ENCODE data around the gene NPR1.
"Not testable (repeated sequence)": the region's sequence is repeated elsewhere in the genome, so short reads cannot be mapped to it uniquely, and the experiment has no call there.

Gene NPR1

DNA sequence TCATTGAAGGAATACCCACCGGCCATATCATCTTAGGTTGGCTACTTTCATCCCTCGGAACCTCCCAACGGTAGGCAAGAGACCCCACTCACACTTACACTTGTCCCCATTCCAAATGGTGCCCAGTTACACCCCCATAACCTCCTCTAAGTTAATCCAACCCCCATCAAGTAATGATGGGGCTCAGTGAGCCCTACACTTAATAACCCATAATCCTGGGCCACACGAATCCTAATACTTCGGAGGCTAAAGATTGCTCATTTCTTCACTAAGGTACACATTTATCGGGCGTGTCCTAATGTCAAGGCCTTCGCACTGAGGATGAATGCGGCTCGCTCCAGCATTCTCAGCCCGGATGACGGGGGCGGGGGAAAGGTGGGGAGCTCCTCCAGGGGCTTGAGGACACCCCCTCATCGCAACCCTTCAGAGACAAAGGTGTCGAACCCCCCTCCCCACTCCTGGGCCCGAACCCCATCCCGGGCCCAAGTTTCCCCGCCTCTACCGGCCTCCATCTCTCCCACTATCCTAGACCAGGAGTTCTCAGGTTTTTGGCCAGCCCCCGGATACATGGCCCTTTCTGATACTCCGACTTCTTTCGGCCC is 8.1 kb upstream of the NPR1 start:
- Histone ChIP-seq H3K9ac (ENCODE audit: low read length) (peak overlapping the region; percentile 98), H3K27ac (ENCODE audit: low read length) (peak overlapping the region; percentile 89), H3K36me3 (ENCODE audit: control insufficient read depth, low read depth, low read length) (peaks cover 45% of the 10 kb centered on the region), H3K9me3 (ENCODE audit: control insufficient read depth, low read depth, low read length) (no peaks in the 10 kb centered on the region), H3K4me1 (ENCODE audit: control insufficient read depth, low read depth, low read length) (peaks cover 6% of the 10 kb centered on the region), H3K27me3 (ENCODE audit: control insufficient read depth, insufficient read depth, low read length) (no peaks in the 10 kb centered on the region), H3K4me3 (ENCODE audit: low read length) (peak overlapping the region; percentile 96)

DNA sequence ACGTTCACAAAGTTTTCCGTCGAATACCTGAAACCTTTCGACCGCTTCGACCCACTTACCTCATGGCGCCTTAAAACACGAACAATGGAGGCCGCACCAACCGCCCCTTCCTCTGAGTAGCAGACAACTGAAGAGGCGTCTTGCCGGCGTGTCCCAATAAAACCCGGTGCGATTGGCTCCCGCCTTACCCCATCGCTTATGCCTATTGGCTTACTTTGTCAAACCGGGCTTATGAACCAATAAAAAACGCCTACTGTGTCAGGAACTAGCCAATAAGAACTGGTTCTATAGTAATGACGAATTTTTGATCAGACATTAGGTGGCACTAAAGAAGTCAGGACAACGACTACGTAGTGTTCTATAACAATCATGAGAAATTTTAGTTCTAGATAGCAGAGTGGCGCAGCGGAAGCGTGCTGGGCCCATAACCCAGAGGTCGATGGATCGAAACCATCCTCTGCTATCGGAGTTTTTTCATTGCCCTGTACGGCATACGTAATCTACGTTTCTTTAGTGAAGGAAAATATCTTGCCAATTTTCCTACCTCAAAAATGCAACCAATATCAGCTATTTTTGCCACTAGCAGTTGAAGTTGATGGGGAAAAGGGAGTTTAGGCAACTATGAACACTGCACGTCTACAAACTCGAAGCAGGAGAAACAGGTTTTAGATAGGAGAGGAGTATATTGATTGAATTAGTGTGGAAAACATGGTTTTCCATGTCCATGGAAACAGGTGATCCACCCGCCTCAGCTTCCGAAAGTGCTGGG is 7.4 kb upstream of the NPR1 start, which contains the start of gene ILF2:
TSS of gene ILF2 (minus strand) at position 135 of the 769 bp plus-strand sequence. CDS start at position 64, 71 bp downstream.
- Histone ChIP-seq H3K27me3 (ENCODE audit: control insufficient read depth, insufficient read depth, low read length) (no peaks in the 10 kb centered on the region), H3K27ac (ENCODE audit: low read length) (peak within 1 kb of the TSS; percentile 89), H3K9ac (ENCODE audit: low read length) (peak within 1 kb of the TSS; percentile 98), H3K9me3 (ENCODE audit: control insufficient read depth, low read depth, low read length) (no peaks in the 10 kb centered on the region), H3K4me1 (ENCODE audit: control insufficient read depth, low read depth, low read length) (peaks cover 6% of the 10 kb centered on the region), H3K36me3 (ENCODE audit: control insufficient read depth, low read depth, low read length) (peaks cover 38% of the 10 kb centered on the region), H3K4me3 (ENCODE audit: low read length) (peak within 1 kb of the TSS; percentile 96)

DNA sequence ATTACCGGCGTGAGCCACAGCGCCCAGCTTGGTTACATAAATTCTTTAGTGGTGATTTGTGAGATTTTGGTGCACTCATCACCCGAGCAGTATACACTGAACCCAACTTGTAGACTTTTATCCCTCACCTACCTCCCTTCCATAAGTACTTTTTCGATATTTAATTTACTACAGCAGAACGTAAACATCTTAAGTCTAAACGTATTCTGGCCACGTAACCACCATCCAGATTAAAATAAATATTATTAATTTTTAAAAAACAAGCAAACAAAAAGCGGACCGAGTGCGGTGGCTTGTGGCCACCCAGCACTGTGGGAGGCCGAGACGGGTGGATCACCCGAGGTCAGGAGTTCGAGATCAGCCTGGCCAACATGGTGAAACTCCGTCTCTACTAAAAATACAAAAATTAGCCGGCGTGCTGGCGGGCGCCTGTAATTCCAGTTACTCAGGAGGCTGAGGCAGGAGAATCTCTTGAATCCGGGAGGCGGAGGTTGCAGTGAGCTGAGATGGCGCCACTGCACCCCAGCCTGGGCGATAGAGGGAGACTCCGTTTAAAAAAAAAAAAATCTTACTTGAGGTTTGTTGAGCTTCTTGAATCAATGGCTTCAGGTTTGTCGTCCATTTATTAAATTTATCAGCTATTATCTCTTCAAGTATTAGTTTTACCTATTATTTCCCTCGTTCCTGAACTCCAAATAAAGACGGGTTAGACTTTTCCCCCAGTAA is 6.7 kb upstream of the NPR1 start:
- H3K9ac ChIP-seq (ENCODE audit: low read length): peak overlapping the region; percentile 75
- H3K4me1 ChIP-seq (ENCODE audit: control insufficient read depth, low read depth, low read length); H3K9me3 ChIP-seq (ENCODE audit: control insufficient read depth, low read depth, low read length); H3K27me3 ChIP-seq (ENCODE audit: control insufficient read depth, insufficient read depth, low read length): not testable (repeated sequence)
- peak overlapping the region; percentile 6 for H3K27ac ChIP-seq (ENCODE audit: low read length)
- H3K36me3 ChIP-seq (ENCODE audit: control insufficient read depth, low read depth, low read length): peaks cover 31% of the 10 kb centered on the region
- H3K4me3 ChIP-seq (ENCODE audit: low read length): peak overlapping the region; percentile 59

DNA sequence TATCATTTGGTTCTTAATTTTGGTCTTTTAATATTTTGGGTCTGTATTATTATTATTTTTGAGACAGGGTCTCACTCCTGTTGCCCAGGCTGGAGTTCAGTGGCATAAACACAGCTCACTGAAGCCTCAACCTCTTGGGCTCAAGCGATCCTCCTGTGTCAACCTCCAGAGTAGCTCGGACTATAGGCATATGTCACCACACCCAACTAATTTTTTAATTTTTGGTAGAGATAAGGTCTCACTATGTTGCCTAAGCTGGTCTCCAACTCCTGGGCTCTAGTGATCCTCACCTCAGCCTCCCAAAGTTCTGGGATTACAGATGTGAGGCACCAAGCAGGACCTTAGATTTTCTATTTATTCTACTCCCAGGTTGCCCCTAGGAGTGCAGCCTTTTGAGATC is 5.0 kb upstream of the NPR1 start:
- peaks cover 14% of the 10 kb centered on the region for H3K36me3 ChIP-seq (ENCODE audit: control insufficient read depth, low read depth, low read length)
- no peak overlapping the region for H3K27ac ChIP-seq (ENCODE audit: low read length)
- H3K27me3 ChIP-seq (ENCODE audit: control insufficient read depth, insufficient read depth, low read length): peaks cover 8% of the 10 kb centered on the region
- no peak overlapping the region for H3K9ac ChIP-seq (ENCODE audit: low read length)
- H3K4me3 ChIP-seq (ENCODE audit: low read length): no peak overlapping the region
- H3K9me3 ChIP-seq (ENCODE audit: control insufficient read depth, low read depth, low read length): no peaks in the 10 kb centered on the region
- H3K4me1 ChIP-seq (ENCODE audit: control insufficient read depth, low read depth, low read length): peaks cover 6% of the 10 kb centered on the region

DNA sequence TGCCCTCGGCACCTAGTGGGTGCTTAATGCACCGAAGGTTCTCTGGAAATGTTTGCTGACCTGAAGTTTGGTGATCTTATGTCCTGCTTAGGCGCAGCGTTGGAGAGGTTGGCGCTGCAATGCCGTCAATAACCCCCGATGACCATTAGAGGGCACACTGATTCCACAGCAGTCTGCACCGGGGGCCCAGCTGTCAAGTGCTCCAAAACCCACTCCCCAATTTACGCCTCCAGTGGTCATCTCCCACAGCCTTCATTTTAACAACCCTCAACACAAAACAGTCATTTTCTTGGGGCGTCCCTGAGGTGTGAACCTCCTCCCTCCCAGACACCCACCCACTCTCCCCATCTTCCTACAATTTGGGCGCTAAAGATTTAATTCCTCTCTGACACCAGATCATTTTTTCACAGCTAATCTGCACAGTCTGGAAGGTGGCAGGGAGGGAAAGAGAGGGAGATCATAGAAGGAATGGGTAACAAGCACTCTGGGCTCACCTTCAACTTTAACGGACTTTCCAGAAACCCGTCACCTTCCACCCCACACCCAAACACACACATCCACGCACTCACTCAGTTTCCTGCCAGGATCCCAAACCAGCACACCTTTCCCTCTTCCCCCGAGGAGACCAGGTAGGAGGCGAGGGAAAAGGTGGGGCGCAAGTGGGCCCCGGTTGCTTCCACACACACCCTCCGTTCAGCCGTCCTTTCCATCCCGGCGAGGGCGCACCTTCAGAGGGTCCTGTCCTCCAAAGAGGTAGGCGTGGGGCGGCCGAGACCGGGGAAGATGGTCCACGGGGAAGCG is 570 bp upstream of the NPR1 start:
- no peak overlapping the region for H3K27ac ChIP-seq (ENCODE audit: low read length)
- H3K4me3 ChIP-seq (ENCODE audit: low read length): peak overlapping the region; percentile 81
- no peak overlapping the region for H3K9ac ChIP-seq (ENCODE audit: low read length)
- H3K36me3 ChIP-seq (ENCODE audit: control insufficient read depth, low read depth, low read length): no peaks in the 10 kb centered on the region
- peaks cover 33% of the 10 kb centered on the region for H3K27me3 ChIP-seq (ENCODE audit: control insufficient read depth, insufficient read depth, low read length)
- H3K9me3 ChIP-seq (ENCODE audit: control insufficient read depth, low read depth, low read length): no peaks in the 10 kb centered on the region
- peaks cover 3% of the 10 kb centered on the region for H3K4me1 ChIP-seq (ENCODE audit: control insufficient read depth, low read depth, low read length)

DNA sequence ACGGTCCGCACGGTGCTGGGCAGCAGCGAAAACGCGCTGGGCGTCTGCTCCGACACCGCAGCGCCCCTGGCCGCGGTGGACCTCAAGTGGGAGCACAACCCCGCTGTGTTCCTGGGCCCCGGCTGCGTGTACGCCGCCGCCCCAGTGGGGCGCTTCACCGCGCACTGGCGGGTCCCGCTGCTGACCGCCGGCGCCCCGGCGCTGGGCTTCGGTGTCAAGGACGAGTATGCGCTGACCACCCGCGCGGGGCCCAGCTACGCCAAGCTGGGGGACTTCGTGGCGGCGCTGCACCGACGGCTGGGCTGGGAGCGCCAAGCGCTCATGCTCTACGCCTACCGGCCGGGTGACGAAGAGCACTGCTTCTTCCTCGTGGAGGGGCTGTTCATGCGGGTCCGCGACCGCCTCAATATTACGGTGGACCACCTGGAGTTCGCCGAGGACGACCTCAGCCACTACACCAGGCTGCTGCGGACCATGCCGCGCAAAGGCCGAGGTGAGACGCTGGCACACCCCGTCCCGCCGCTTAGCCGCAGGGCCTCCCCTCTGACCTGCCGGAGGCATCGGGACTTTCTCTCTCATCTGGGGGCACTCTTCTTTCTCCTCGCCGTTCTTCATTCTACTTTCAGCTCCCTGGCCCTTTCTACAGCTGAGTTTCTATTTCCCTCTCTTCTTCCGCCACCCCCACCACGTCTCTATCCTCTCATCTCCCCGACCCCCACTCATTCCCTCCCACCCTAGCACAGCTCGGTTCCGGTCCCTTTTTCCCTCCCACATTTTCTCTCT is 1.0 kb downstream of the NPR1 start:
- H3K9ac ChIP-seq (ENCODE audit: low read length): peak overlapping the region; percentile 46
- H3K36me3 ChIP-seq (ENCODE audit: control insufficient read depth, low read depth, low read length): no peaks in the 10 kb centered on the region
- H3K4me1 ChIP-seq (ENCODE audit: control insufficient read depth, low read depth, low read length): peaks cover 3% of the 10 kb centered on the region
- peaks cover 33% of the 10 kb centered on the region for H3K27me3 ChIP-seq (ENCODE audit: control insufficient read depth, insufficient read depth, low read length)
- H3K9me3 ChIP-seq (ENCODE audit: control insufficient read depth, low read depth, low read length): no peaks in the 10 kb centered on the region
- H3K4me3 ChIP-seq (ENCODE audit: low read length): peak overlapping the region; percentile 81
- H3K27ac ChIP-seq (ENCODE audit: low read length): no peak overlapping the region

DNA sequence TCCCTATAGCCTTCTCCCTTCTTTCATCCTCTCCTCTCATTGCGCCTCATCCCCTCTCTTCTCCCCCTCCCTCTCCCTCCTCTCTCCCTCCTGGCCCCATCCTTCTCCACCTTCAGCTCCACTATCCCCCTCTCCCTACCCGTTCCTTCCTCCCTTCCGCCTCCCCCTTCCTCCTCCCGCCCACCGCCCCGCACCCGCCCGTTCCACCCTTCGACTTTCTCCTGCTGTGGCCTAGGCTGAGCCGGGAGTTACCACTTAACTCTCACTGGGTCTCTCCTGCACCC is 1.6 kb downstream of the NPR1 start:
- H3K9me3 ChIP-seq (ENCODE audit: control insufficient read depth, low read depth, low read length): no peaks in the 10 kb centered on the region
- no peaks in the 10 kb centered on the region for H3K36me3 ChIP-seq (ENCODE audit: control insufficient read depth, low read depth, low read length)
- no peak overlapping the region for H3K27ac ChIP-seq (ENCODE audit: low read length)
- peak overlapping the region; percentile 81 for H3K4me3 ChIP-seq (ENCODE audit: low read length)
- peak overlapping the region; percentile 46 for H3K9ac ChIP-seq (ENCODE audit: low read length)
- peaks cover 3% of the 10 kb centered on the region for H3K4me1 ChIP-seq (ENCODE audit: control insufficient read depth, low read depth, low read length)
- H3K27me3 ChIP-seq (ENCODE audit: control insufficient read depth, insufficient read depth, low read length): peaks cover 33% of the 10 kb centered on the region

DNA sequence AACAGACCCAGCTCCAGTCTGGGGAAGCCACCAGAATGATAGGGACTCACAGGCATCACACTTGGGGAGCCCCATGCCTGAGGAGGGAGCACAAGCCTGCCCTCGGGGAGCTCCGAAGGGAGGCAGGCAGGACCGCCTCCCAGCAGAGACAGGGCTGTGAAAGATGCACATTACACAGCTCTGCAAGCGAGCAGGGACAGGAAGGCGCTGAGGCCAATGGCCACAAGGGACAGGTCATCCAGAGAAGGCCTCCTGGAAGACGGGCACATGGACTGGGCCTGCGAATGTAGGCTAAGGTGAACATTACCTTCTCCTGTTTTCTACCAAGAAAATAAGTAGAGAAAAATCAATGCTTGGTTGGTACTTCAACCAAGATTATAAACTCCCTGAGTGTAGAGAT is 4.2 kb downstream of the NPR1 start:
- Histone ChIP-seq H3K4me3 (ENCODE audit: low read length) (no peak overlapping the region), H3K27me3 (ENCODE audit: control insufficient read depth, insufficient read depth, low read length) (peaks cover 33% of the 10 kb centered on the region), H3K27ac (ENCODE audit: low read length) (no peak overlapping the region), H3K9me3 (ENCODE audit: control insufficient read depth, low read depth, low read length) (no peaks in the 10 kb centered on the region), H3K9ac (ENCODE audit: low read length) (no peak overlapping the region), H3K4me1 (ENCODE audit: control insufficient read depth, low read depth, low read length) (peaks cover 3% of the 10 kb centered on the region), H3K36me3 (ENCODE audit: control insufficient read depth, low read depth, low read length) (peaks cover 8% of the 10 kb centered on the region)

DNA sequence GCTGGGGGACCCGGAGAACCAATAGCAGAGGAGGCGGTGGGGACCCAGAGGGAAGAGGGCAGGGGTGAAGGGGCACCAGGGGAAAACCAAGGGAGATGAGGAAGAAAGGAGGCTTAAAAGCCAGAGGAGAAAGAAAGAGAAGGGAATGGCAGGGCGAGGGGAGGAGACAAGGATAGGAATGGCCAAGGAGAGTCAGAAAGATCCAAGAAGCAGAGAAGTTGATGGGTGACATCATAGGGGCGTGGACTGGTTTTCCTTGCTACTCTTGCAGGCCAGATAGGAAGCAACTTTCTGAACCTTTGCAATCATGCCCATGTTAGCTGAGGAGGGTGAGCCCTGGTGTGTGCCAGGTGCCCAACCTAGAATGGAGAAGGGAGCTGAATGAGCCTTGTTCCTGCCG is 5.4 kb downstream of the NPR1 start:
- H3K9ac ChIP-seq (ENCODE audit: low read length): no peak overlapping the region
- H3K4me3 ChIP-seq (ENCODE audit: low read length): no peak overlapping the region
- peaks cover 8% of the 10 kb centered on the region for H3K36me3 ChIP-seq (ENCODE audit: control insufficient read depth, low read depth, low read length)
- H3K27ac ChIP-seq (ENCODE audit: low read length): no peak overlapping the region
- H3K4me1 ChIP-seq (ENCODE audit: control insufficient read depth, low read depth, low read length): peaks cover 3% of the 10 kb centered on the region
- peaks cover 22% of the 10 kb centered on the region for H3K27me3 ChIP-seq (ENCODE audit: control insufficient read depth, insufficient read depth, low read length)
- H3K9me3 ChIP-seq (ENCODE audit: control insufficient read depth, low read depth, low read length): no peaks in the 10 kb centered on the region

DNA sequence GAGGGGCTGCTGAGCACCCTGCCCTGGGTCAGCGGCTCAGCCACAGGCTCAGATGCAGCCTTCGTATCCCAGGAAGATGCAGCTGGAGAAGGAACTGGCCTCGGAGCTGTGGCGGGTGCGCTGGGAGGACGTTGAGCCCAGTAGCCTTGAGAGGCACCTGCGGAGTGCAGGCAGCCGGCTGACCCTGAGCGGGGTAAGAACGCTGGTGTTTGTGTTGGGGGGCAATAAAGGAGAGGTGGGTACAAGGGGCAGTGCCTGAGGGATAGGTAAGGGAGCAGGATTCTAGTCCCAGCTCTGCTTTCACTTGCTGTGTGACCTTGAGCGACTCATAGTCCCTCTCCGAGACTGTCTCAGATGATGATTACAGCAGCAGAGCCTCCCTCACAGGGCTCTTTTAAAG is 6.4 kb downstream of the NPR1 start:
- Histone ChIP-seq H3K9ac (ENCODE audit: low read length) (no peak overlapping the region), H3K4me1 (ENCODE audit: control insufficient read depth, low read depth, low read length) (peaks cover 3% of the 10 kb centered on the region), H3K27me3 (ENCODE audit: control insufficient read depth, insufficient read depth, low read length) (peaks cover 11% of the 10 kb centered on the region), H3K36me3 (ENCODE audit: control insufficient read depth, low read depth, low read length) (peaks cover 8% of the 10 kb centered on the region), H3K27ac (ENCODE audit: low read length) (no peak overlapping the region), H3K9me3 (ENCODE audit: control insufficient read depth, low read depth, low read length) (no peaks in the 10 kb centered on the region), H3K4me3 (ENCODE audit: low read length) (no peak overlapping the region)
